ENCODE data around the gene MYH14.
"Not testable (repeated sequence)": the region's sequence is repeated elsewhere in the genome, so short reads cannot be mapped to it uniquely, and the experiment has no call there.

The MYH14 gene

DNA sequence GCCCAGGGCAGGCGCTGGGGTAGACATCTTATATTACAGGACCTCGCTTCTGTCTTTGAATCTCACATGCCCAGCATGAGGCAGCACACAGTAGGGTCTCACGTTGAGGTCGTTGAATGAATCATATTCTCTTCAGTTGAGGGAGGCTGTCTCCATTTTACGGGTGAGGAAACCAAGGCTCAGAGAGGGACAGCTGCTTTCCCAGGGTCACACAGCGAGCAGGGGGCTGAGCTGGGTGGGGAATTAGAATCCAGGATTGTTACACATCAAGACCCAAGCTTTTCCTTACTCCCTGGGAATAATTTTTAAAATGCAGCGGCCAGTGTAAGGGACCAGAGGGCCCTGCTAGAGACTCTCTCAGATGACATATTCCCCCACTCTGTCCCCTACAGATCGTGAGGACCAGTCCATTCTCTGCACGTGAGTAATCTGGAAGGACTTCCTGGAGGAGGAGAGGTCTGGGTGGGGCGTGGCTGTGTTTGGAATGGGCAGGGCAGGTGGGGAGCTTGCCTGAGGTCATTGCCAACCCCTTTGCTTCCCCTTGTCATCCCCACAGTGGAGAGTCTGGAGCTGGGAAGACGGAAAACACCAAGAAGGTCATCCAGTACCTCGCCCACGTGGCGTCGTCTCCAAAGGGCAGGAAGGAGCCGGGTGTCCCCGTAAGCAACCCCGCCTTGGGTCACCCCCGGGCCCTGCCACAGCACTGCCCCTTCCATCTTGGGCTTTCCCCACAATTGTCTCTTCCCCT lies 19.4 kb downstream of the MYH14 start:
- Histone ChIP-seq H2AFZ (ENCODE audit: low read depth, low read length) (no peak overlapping the region), H3K79me2 (ENCODE audit: low read length) (no peaks in the 10 kb centered on the region), H3K27ac (ENCODE audit: low read length) (no peak overlapping the region), H3K36me3 (replicated peaks; ENCODE audit: low read depth, low read length) (no peaks in the 10 kb centered on the region), H3K4me1 (ENCODE audit: low read length) (no peaks in the 10 kb centered on the region), H3K9ac (ENCODE audit: low read length) (no peak overlapping the region), H3K9me3 (ENCODE audit: insufficient read depth, low read length) (0 out of 2 replicates have a peak, but pooled peaks cover 3% of the 10 kb centered on the region), H3K4me2 (ENCODE audit: low read length) (no peak overlapping the region), H3K27me3 (ENCODE audit: low read depth, low read length) (peaks cover 8% of the 10 kb centered on the region), H3K4me3 (ENCODE audit: low read length) (no peak overlapping the region), H4K20me1 (ENCODE audit: insufficient read depth, low read length) (no peaks in the 10 kb centered on the region)
- TF ChIP-seq CTCF (IDR thresholded peaks at IDR 0.05; ENCODE audit: low read depth, low read length) (no peak), EZH2phosphoT487 (IDR thresholded peaks at IDR 0.05; ENCODE audit: low read depth) (no peak)

- Histone ChIP-seq H3K4me2 (ENCODE audit: low read length) (no peak overlapping the region), H3K9ac (ENCODE audit: low read length) (no peak overlapping the region), H4K20me1 (ENCODE audit: insufficient read depth, low read length) (no peaks in the 10 kb centered on the region), H3K27me3 (ENCODE audit: low read depth, low read length) (peaks cover 11% of the 10 kb centered on the region), H3K27ac (ENCODE audit: low read length) (no peak overlapping the region), H3K4me3 (ENCODE audit: low read length) (no peak overlapping the region), H3K79me2 (ENCODE audit: low read length) (no peaks in the 10 kb centered on the region), H2AFZ (ENCODE audit: low read depth, low read length) (no peak overlapping the region), H3K4me1 (ENCODE audit: low read length) (no peaks in the 10 kb centered on the region), H3K9me3 (ENCODE audit: insufficient read depth, low read length) (0 out of 2 replicates have a peak, but pooled peaks cover 3% of the 10 kb centered on the region), H3K36me3 (replicated peaks; ENCODE audit: low read depth, low read length) (no peaks in the 10 kb centered on the region)
- TF ChIP-seq EZH2phosphoT487 (IDR thresholded peaks at IDR 0.05; ENCODE audit: low read depth), result no peak
- no peak for TF ChIP-seq CTCF (IDR thresholded peaks at IDR 0.05; ENCODE audit: low read depth, low read length)
Measured at GRCh38 chr19:50223439-50223716, 20.0 kb downstream of the MYH14 start.

DNA sequence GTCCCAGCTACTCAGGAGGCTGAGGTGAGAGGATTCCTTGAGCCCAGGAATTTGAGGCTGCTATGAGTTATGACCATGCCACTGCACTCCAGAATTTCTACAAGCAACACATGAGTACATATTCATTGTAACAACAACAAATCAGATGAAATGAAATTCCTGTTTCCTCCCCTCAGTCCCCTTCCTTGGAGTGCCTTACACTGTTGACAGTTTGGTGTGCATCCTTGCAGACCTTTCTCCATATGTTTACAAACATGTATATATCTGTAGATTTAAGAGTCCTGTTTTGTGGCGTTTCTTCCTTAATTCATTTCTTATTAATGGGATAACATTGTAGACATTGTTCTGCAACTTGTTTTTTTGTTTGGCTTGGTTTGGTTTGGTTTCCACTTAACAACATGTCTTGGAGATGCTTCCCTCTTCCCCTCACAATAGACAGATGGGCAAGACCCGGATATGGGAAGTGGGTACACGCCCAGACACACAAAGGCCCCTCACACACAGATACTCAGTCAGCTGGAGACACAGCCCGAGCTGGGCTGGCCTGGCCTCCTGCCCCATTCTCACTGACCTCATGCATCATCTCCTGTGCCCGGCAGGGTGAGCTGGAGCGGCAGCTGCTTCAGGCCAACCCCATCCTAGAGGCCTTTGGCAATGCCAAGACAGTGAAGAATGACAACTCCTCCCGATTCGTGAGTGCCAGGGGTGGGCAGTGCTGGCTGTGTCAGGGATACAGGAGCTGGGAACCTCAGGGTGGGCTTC lies 21.7 kb downstream of the MYH14 start:
- Histone ChIP-seq H3K79me2 (ENCODE audit: low read length) (no peaks in the 10 kb centered on the region), H3K36me3 (replicated peaks; ENCODE audit: low read depth, low read length) (no peaks in the 10 kb centered on the region), H2AFZ (ENCODE audit: low read depth, low read length) (no peak overlapping the region), H3K27me3 (ENCODE audit: low read depth, low read length) (peaks cover 15% of the 10 kb centered on the region), H3K9me3 (ENCODE audit: insufficient read depth, low read length) (0 out of 2 replicates have a peak, but pooled peaks cover 3% of the 10 kb centered on the region), H3K4me1 (ENCODE audit: low read length) (peaks cover 7% of the 10 kb centered on the region; the same call in 1 of the 2 replicates), H3K27ac (ENCODE audit: low read length) (no peak overlapping the region), H4K20me1 (ENCODE audit: insufficient read depth, low read length) (no peaks in the 10 kb centered on the region), H3K4me3 (ENCODE audit: low read length) (no peak overlapping the region), H3K4me2 (ENCODE audit: low read length) (no peak overlapping the region), H3K9ac (ENCODE audit: low read length) (no peak overlapping the region)
- no peak for TF ChIP-seq EZH2phosphoT487 (IDR thresholded peaks at IDR 0.05; ENCODE audit: low read depth)

GRCh38 chr19:50226536-50226935 lies 23.1 kb downstream of the MYH14 start:
- Histone ChIP-seq H3K79me2 (ENCODE audit: low read length) (no peaks in the 10 kb centered on the region), H2AFZ (ENCODE audit: low read depth, low read length) (no peak overlapping the region), H3K4me2 (ENCODE audit: low read length) (no peak overlapping the region), H3K27me3 (ENCODE audit: low read depth, low read length) (peaks cover 15% of the 10 kb centered on the region), H3K4me1 (ENCODE audit: low read length) (peaks cover 7% of the 10 kb centered on the region; the same call in 1 of the 2 replicates), H3K9me3 (ENCODE audit: insufficient read depth, low read length) (0 out of 2 replicates have a peak, but pooled peaks cover 3% of the 10 kb centered on the region), H3K27ac (ENCODE audit: low read length) (no peak overlapping the region), H4K20me1 (ENCODE audit: insufficient read depth, low read length) (no peaks in the 10 kb centered on the region), H3K9ac (ENCODE audit: low read length) (no peak overlapping the region), H3K36me3 (replicated peaks; ENCODE audit: low read depth, low read length) (no peaks in the 10 kb centered on the region), H3K4me3 (ENCODE audit: low read length) (no peak overlapping the region)
- TF ChIP-seq EZH2phosphoT487 (IDR thresholded peaks at IDR 0.05; ENCODE audit: low read depth), result no peak
- no peak for TF ChIP-seq CTCF (IDR thresholded peaks at IDR 0.05; ENCODE audit: low read depth, low read length)

DNA sequence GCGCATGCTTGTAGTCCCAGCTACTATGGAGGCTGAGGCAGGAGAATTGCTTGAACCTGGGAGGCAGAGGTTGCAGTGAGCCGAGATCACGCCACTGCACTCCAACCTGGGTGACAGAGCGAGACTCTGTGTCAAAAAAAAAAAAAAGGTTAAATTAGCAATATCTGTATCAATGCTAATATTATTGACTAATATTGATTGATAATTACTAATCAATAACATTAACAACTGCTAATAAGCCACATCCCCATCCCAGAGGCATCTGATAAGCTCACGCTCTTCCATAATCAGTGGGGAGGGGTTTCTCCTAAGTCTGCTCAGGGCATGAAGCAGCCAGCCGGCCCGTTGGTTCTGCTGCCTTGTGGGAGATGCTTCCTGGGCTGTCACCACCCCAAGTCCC lies 24.7 kb downstream of the MYH14 start:
- not testable (repeated sequence) for H3K4me2 ChIP-seq (ENCODE audit: low read length); H3K79me2 ChIP-seq (ENCODE audit: low read length); H3K36me3 ChIP-seq (replicated peaks; ENCODE audit: low read depth, low read length); H4K20me1 ChIP-seq (ENCODE audit: insufficient read depth, low read length); H3K4me3 ChIP-seq (ENCODE audit: low read length); H3K4me1 ChIP-seq (ENCODE audit: low read length); H3K9me3 ChIP-seq (ENCODE audit: insufficient read depth, low read length); H3K9ac ChIP-seq (ENCODE audit: low read length); H3K27ac ChIP-seq (ENCODE audit: low read length); H2AFZ ChIP-seq (ENCODE audit: low read depth, low read length)
- peaks cover 18% of the 10 kb centered on the region for H3K27me3 ChIP-seq (ENCODE audit: low read depth, low read length)
